HCT116 (cell line): ENCODE measurements around the gene TMEM255A. TPM values are rescaled to one million over a fixed set of nuclear protein-coding genes. Genes with fewer than 3 reads are reported as not detected.

Experiments used
- ATAC-seq: fragments of 200-7000 bp; cut with Tn5 transposase; 2 replicates; pipeline ENCODE4 v1.9.1; 2020; ENCODE audit warnings: mild to moderate bottlenecking, moderate library complexity
- BruUV-seq: library from RNA; stranded (reverse); fragments of 400-500 nt; replicated peaks from 2 replicates; lab custom pipeline; 2021; lab: Mats Ljungman, UMichigan
- CTCF ChIA-PET: fragments of 300-600 bp; sonication (Branson Sonifier 250); formaldehyde crosslinking; loops from one replicate; lab custom pipeline; 2021; ENCODE audit warnings: antibody characterized with exemption; lab: Charles Lee
- POLR2A ChIA-PET: fragments of 300-600, 350-600 bp; sonication (Branson Sonifier 250); formaldehyde crosslinking; loops from one replicate; lab custom pipeline; 2021; ENCODE audit warnings: antibody characterized with exemption; lab: Charles Lee
- RAD21 ChIA-PET, 2 experiments: fragments of 300-600 bp; sonication (Branson Sonifier 250); formaldehyde crosslinking; loops; one replicate each; lab custom pipeline; 2023; ENCODE audit warnings: low total read pairs in 2 of 2; ENCODE audit not compliant: uncharacterized antibody in 2 of 2, unreplicated experiment in 2 of 2, low non-redundant PET in 1 of 2; lab: Charles Lee
- DNase-seq: peaks from one replicate; pipeline ENCODE4 v3.0.0-alpha.2; 2010; ENCODE audit warnings: low read depth, low spot score
- H2AFZ ChIP-seq: fragments of 200-600 bp; shearing (Covaris generic), sonication (generic); 2 replicates; pipeline ENCODE4 v1.6.1; 2017; ENCODE audit warnings: low read depth, mixed run types, mixed read lengths, antibody characterized with exemption, low read length; ENCODE audit not compliant: poor library complexity, severe bottlenecking
- H3K27ac ChIP-seq: 2 replicates; pipeline ENCODE4 v1.5.1; 2012; ENCODE audit warnings: low read depth, low read length
- H3K27me3 ChIP-seq: fragments of 200-600 bp; sonication (generic); 2 replicates; pipeline ENCODE4 v1.6.1; 2016; ENCODE audit warnings: mixed run types, low read length, mixed read lengths; ENCODE audit not compliant: insufficient read depth
- H3K36me3 ChIP-seq, 2 experiments: fragments of 200-500 bp in 1 of 2; fragments of 200-600 bp in 1 of 2; sonication (Bioruptor generic) in 1 of 2; sonication (generic) in 1 of 2; 2 replicates each; pipeline versions ENCODE4 v1.5.1 to v1.6.1; 2014 to 2016; ENCODE audit warnings: low read length in 2 of 2, inconsistent platforms in 1 of 2, mixed read lengths in 1 of 2, mixed run types in 1 of 2; ENCODE audit not compliant: insufficient read depth in 2 of 2, control insufficient read depth in 1 of 2
- H3K4me1 ChIP-seq, 2 experiments: fragments of 200-600 bp in 1 of 2; sonication (generic) in 1 of 2; 2 replicates each; pipeline versions ENCODE4 v1.5.1 to v1.6.1; 2012 to 2017; ENCODE audit warnings: low read length in 2 of 2, inconsistent platforms in 1 of 2, mild to moderate bottlenecking in 1 of 2, mixed read lengths in 1 of 2, mixed run types in 1 of 2, moderate library complexity in 1 of 2; ENCODE audit not compliant: insufficient read depth in 2 of 2, control insufficient read depth in 1 of 2
- H3K4me2 ChIP-seq: fragments of 200-600 bp; sonication (generic); 2 replicates; pipeline ENCODE4 v1.6.1; 2017; ENCODE audit warnings: mixed run types, low read length, mixed read lengths
- H3K4me3 ChIP-seq, 2 experiments: fragments of 200-600 bp in 1 of 2; sonication (generic) in 1 of 2; replicated peaks in 1 of 2; 2 replicates each; pipeline ENCODE4 v1.5.1; 2011 to 2016; ENCODE audit warnings: low read length in 2 of 2, control low read depth in 1 of 2, low read depth in 1 of 2, mild to moderate bottlenecking in 1 of 2, mixed read lengths in 1 of 2, mixed run types in 1 of 2
- H3K79me2 ChIP-seq: fragments of 200-600 bp; sonication (generic); 2 replicates; pipeline ENCODE4 v1.6.1; 2017; ENCODE audit warnings: mild to moderate bottlenecking, mixed run types, low read length, moderate library complexity, mixed read lengths; ENCODE audit not compliant: insufficient read depth
- H3K9ac ChIP-seq: fragments of 200-600 bp; sonication (generic); 2 replicates; pipeline ENCODE4 v1.6.1; 2016; ENCODE audit warnings: low read length, mixed read lengths
- H3K9me2 ChIP-seq: fragments of 200-600 bp; sonication (generic), shearing (Covaris generic); 2 replicates; pipeline ENCODE4 v1.6.1; 2017; ENCODE audit warnings: mixed run types, mild to moderate bottlenecking, moderate library complexity; ENCODE audit not compliant: insufficient read depth
- H3K9me3 ChIP-seq, 2 experiments: fragments of 200-500 bp in 1 of 2; fragments of 200-600 bp in 1 of 2; sonication (Bioruptor generic) in 1 of 2; sonication (generic) in 1 of 2; 2 replicates each; pipeline ENCODE4 v1.6.1; 2014 to 2017; ENCODE audit warnings: low read length in 2 of 2, mixed read lengths in 2 of 2, inconsistent platforms in 1 of 2, low read depth in 1 of 2, mild to moderate bottlenecking in 1 of 2, mixed run types in 1 of 2, moderate library complexity in 1 of 2; ENCODE audit not compliant: control insufficient read depth in 1 of 2, insufficient read depth in 1 of 2
- H4K20me1 ChIP-seq: fragments of 200-600 bp; sonication (generic), shearing (Covaris generic); 2 replicates; pipeline ENCODE4 v1.6.1; 2017; ENCODE audit warnings: mixed run types, mild to moderate bottlenecking, moderate library complexity; ENCODE audit not compliant: insufficient read depth
- CBX3 ChIP-seq: IDR thresholded peaks from 2 replicates; pipeline ENCODE4 v1.6.1; 2012; ENCODE audit warnings: low read depth
- CEBPB ChIP-seq: IDR thresholded peaks from 2 replicates; pipeline ENCODE4 v1.6.1; 2012; ENCODE audit warnings: low read depth
- EZH2 ChIP-seq: fragments of 200-600 bp; sonication (generic); IDR thresholded peaks from 2 replicates; pipeline ENCODE4 v1.6.1; 2017; ENCODE audit warnings: antibody characterized with exemption, mixed run types
- EZH2phosphoT487 ChIP-seq: fragments of 200-600 bp; IDR thresholded peaks from 2 replicates; pipeline ENCODE4 v1.6.1; 2018; ENCODE audit warnings: antibody characterized with exemption, borderline replicate concordance
- RAD21 ChIP-seq: IDR thresholded peaks from 2 replicates; pipeline ENCODE4 v1.6.1; 2012; ENCODE audit warnings: low read depth, mild to moderate bottlenecking
- REST ChIP-seq: IDR thresholded peaks from 2 replicates; pipeline ENCODE4 v1.6.1; 2012; ENCODE audit warnings: low read depth
- SIN3A ChIP-seq: IDR thresholded peaks from 2 replicates; pipeline ENCODE4 v1.6.1; 2012; ENCODE audit warnings: low read depth
- TCF7L2 ChIP-seq: IDR thresholded peaks from 2 replicates; pipeline ENCODE4 v1.7.0; 2011; ENCODE audit warnings: borderline replicate concordance, inconsistent platforms; ENCODE audit not compliant: insufficient read depth, insufficient read length; ENCODE audit errors: extremely low read depth
- YY1 ChIP-seq: IDR thresholded peaks from 2 replicates; pipeline ENCODE4 v1.6.1; 2011; ENCODE audit warnings: low read length, low read depth, moderate library complexity, mild to moderate bottlenecking; ENCODE audit not compliant: insufficient replicate concordance; ENCODE audit errors: extremely low read depth
- ZBTB33 ChIP-seq: IDR thresholded peaks from 2 replicates; pipeline ENCODE4 v1.6.1; 2011; ENCODE audit warnings: mild to moderate bottlenecking, low read length, moderate library complexity; ENCODE audit not compliant: insufficient replicate concordance; ENCODE audit errors: extremely low read depth
- ZNF274 ChIP-seq: fragments of 200-500 bp; sonication (Bioruptor generic); IDR thresholded peaks from 2 replicates; pipeline ENCODE4 v1.6.1; 2014; ENCODE audit warnings: mild to moderate bottlenecking, low read depth, low read length, inconsistent platforms
- intact Hi-C: fragments of 100-400 bp; cut with micrococcal nuclease; formaldehyde crosslinking; loops from 2 replicates; pipeline ENCODE4 v1.10.0; 2022
- total RNA-seq: library from RNA; stranded (reverse); gene quantifications from one replicate; pipeline ENCODE4 v1.2.1, GENCODE V29; 2021; ENCODE audit not compliant: unreplicated experiment

Gene TMEM255A
- total RNA-seq, 1 experiment from 2014 or later, result not detected

GRCh38 chrX:120260369-120260768, 50.9 kb downstream of the TMEM255A start (continued):
- no peak for TF ChIP-seq TCF7L2
- no peak for TF ChIP-seq REST
- no peak for TF ChIP-seq RAD21
- TF ChIP-seq, all 23 proteins: peak for 0

- H3K27ac ChIP-seq, result no peak overlapping the region
- no peak for ATAC-seq
- no peaks in the 10 kb centered on the region for H3K27me3 ChIP-seq
- peaks cover 0 to 3% of the 10 kb centered on the region in 2 experiments; a peak in 1 of 4 replicates for H3K4me1 ChIP-seq
- H3K4me3 ChIP-seq, result no peak overlapping the region
- DNase-seq, result no peak
- TF ChIP-seq YY1, result no peak
- TF ChIP-seq EZH2phosphoT487, result no peak
- TF ChIP-seq EZH2, result no peak
- TF ChIP-seq CBX3, result no peak
- TF ChIP-seq CEBPB, result no peak
- no peak for TF ChIP-seq ZBTB33
- TF ChIP-seq ZNF274, result no peak
- TF ChIP-seq SIN3A, result no peak
- TF ChIP-seq, all 23 proteins: peak for 0
- CTCF ChIA-PET, result no interaction called here
- intact Hi-C loops, result no loop called here
- RAD21 ChIA-PET, result no interaction called here
- no peak overlapping the region for H3K9ac ChIP-seq
- no peak overlapping the region for H2AFZ ChIP-seq
- H4K20me1 ChIP-seq, result no peaks in the 10 kb centered on the region
- H3K9me2 ChIP-seq, result no peaks in the 10 kb centered on the region
- no peak overlapping the region for H3K4me2 ChIP-seq
- H3K36me3 ChIP-seq, result peaks cover 4 to 13% of the 10 kb centered on the region in 2 experiments; a peak in 2 of 4 replicates
- H3K9me3 ChIP-seq, result no peaks in the 10 kb centered on the region
- peaks cover 15% of the 10 kb centered on the region for H3K79me2 ChIP-seq
- POLR2A ChIA-PET, result no interaction called here
- no TSS peak for BruUV-seq
Observed at GRCh38 chrX:120253784-120254183, 57.5 kb downstream of the TMEM255A start.
